GM18507 (cell line): ENCODE measurements around the gene MCEE.
A peak's percentile ranks its signal among the peaks of the same experiment; 100 is the strongest.
"Not testable (repeated sequence)": the region's sequence is repeated elsewhere in the genome, so short reads cannot be mapped to it uniquely, and the experiment has no call there.

ENCODE experiments used
- DNase-seq: peaks from one replicate; pipeline ENCODE4 v3.0.0; 2011; ENCODE audit warnings: low read depth; ENCODE audit not compliant: insufficient read length; ENCODE audit errors: extremely low spot score
- FAIRE-seq: peaks from 2 replicates; lab custom pipeline; 2011; peaks lifted over from hg19 to GRCh38; lab: Jason Lieb, UNC

The MCEE gene

DNA sequence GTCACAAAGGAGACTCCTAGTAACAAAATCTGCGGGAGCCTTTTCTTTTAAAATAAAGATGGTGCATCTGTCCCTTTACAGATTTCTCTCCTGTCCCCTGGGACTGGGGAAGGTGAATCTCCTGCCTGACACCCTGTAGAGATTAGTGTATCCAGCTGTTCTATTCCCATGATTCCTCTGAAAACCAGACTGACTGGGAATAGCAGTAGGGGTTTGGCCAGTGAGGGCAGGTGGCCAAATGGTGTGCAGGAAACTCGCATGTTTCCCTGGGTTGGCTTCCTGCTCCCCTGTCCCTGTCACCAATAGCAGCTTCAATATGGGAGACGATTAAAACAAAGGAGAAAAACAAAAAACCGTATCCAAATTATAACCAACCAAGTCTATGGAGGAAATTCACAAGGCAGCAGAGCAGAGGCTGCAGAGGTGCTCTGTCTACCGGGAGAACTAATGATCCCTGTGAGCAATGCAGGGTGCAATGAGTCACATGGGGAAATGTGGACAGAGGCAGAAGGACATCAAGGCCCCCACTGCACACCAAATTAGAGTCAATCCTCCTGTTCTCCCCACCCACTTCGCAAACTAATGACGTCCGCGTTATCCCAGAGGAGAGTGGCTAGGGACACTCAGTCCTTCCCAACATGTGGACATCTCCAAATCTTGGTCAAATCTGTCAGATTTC is 44.6 kb downstream of the MCEE start:
- DNase-seq, FAIRE-seq: not testable (repeated sequence)

DNA sequence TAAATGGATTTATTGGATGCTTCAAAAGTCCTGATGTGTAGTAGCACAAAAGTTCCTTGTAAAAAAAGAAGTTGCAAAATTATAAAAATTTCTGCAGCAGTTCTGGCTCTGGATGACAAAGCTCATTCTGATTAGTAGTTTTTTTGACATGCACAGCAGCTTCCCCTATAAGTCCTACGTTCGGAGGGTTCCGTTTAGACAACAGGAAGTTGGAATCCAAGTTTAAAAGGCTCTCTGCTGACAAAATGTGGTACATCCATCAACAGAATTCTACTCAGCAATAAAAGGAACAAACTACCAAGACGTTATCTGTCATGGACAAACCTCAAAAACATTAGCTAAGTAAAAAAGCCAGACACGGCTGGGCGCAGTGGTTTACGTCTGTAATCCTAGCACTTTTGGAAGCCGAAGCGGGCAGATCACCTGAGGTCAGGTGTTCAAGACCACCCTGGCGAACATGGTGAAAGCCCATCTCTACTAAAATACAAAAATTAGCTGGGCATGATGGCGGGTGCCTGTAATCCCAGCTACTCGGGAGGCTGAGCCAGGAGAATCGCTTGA is 46.2 kb downstream of the MCEE start:
- not testable (repeated sequence) for DNase-seq, FAIRE-seq

DNA sequence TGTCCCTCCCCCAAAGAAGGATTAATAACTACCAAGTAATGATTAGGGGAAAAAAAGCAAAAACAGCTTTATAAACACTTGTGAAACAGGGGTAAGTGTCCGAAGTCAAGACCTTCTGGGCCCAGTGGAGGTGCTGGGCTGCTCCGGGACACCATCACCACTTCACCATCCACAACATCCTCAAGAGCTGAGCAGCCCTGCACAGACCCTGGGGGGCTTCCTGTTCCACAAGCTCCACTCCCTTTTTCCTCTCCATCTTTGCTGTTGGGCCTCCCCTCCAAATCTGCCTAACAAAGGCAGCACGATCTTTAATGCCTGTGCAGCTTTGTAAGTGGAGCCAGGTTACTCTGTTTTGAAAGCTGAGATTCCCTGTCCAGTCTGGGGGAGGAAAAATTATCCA is 46.7 kb downstream of the MCEE start:
- DNase-seq = not testable (repeated sequence)
- FAIRE-seq = peak; percentile 21

DNA sequence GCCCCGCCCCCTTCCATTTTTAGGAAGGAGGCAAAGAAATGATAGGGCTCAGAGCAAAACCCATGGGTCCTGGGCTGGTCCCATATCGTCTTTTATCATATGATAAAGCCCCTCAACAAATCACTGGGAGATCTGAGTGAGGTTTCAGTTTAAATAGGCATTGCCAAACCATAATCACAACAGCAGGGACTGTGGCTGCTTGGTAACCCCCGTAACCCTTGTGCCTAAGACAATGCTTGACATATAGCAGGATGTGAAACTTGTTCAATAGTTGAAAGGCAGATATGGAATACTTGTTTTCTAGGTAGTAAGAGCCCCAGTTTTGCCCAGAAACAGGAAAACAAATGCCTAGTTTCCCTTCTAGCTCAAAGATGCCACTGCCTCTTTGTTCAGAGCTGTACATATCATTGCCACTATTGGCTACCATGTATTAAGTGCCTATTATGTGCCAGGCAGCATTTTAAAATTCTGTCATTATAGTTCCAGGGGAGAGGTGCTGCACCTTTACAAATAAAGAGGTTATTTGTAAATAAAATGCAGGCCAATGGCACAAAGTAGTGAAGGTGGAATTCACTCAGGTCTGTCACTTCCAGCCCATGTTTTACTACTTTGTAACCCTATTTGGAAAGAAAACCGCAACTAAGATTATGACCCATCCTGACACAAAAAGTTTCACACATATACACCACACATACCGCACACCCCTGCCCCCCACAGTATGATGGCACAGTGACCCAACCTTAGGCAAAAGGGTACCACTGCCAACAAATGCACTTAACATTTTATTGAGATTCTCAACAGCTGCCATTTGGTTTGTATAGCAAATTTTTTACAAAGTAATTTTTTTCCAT is 47.4 kb downstream of the MCEE start:
- FAIRE-seq = peak; percentile 33
- DNase-seq = no peak

DNA sequence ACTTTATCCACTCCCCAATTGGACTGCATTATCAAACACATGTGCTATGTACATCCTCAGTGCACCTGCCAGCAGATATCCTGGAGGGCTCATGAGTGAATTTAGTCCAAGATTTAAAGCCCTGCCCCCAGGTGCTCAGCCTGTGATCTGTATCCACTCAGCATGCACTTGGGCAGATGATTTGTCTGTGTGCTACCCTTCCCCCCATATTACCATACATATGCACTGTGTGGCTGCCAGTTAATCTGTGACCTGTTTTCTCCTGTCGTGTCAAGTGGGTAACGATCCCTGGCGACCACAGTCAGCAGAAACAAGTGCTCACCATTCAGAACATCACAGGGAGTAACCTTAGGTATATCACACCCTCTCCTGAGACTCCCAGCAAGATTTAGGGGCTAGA is 51.4 kb downstream of the MCEE start:
- DNase-seq (no peak), FAIRE-seq (no peak)

DNA sequence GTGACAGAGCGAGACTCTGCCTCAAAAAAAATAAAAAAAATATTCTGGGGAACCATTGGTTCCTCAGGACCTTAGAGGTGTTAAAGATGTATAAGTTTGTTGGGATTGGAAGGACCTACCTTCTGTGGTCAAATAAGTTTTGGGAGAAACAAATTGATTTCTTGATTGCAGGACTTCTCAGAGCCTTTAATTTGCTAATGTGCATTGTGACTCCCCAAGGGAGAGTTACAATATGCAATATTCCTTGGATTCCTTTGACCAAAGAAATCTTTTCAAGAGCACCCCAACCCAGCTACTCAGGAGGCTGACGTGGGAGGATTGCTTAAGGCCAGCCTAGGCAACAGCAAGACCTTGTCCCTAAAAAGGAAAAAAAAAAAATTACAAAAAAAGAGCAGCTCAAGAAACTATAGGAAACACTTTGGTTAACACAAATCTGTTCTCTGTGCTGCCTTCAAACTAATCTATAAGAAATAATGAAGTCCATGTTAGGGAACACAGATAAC is 55.1 kb downstream of the MCEE start:
- FAIRE-seq = no peak
- DNase-seq = no peak

DNA sequence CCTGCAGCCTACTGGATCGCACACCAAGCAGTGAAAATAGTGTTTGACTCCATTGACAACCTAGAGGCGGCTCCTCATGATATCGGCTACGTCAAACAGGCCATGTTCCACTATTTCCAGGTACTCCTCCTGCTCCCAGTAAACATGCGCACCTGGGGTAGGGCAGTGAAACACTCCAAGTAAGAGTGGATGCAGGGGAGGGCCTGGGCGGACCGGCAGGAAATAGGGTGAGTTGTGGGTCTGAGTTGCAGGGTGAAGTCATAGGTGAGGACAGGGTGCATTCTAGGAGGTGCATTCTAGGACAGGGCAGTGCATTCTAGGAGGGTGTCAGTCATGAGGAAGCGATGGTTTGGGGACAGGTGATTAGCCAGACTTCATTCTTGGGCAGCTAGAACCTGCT is 56.6 kb downstream of the MCEE start:
- FAIRE-seq = no peak
- no peak for DNase-seq

DNA sequence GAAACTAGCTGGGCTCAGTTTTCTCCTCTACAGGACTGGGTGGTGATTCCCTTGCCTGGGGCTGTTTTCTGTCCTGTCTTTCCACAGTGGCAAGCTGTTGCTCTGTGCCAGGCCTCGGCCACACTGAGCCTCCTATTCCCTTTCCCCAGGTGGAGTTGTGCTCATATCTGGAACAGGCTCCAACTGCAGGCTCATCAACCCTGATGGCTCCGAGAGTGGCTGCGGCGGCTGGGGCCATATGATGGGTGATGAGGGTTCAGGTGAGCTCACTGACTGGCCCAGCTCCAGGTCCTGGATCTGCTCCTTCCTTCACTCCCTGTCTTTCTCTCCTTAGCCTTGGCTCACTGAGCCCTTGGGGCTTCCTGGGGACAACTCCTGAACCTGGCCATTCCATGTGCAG is 57.5 kb downstream of the MCEE start:
- DNase-seq (no peak), FAIRE-seq (no peak)

DNA sequence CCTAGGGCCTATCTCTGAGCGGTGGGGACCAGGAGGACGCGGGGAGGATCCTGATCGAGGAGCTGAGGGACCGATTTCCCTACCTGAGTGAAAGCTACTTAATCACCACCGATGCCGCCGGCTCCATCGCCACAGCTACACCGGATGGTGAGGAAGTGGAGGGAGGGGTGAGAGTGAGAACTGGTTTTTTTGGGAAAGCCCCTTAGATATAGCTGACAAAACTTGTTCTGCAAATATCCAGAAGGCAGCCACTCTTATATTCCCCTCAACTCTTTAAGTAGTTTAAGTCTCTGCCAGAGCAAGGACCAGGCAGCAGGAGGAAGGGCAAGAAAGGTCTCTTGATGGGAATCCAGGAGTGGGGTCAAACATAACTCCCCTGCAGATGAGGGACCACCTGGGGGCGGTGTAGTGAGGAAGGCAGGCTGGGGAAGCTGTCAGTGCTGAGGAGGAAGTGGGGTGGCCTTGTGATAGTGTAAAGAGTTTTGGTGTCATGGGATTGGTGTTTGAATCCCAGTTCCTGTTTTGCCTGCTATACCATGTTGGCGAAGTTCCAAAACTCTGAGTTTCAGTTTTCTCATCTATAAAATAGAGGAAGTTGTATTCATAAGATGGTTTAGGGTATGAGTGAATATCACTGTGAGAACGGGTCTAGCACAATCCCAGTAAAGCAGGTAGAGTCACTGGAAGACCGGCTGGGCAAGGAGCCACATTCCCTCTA is 58.2 kb downstream of the MCEE start:
- peak; percentile 72 for DNase-seq
- FAIRE-seq = peak; percentile 96

DNA sequence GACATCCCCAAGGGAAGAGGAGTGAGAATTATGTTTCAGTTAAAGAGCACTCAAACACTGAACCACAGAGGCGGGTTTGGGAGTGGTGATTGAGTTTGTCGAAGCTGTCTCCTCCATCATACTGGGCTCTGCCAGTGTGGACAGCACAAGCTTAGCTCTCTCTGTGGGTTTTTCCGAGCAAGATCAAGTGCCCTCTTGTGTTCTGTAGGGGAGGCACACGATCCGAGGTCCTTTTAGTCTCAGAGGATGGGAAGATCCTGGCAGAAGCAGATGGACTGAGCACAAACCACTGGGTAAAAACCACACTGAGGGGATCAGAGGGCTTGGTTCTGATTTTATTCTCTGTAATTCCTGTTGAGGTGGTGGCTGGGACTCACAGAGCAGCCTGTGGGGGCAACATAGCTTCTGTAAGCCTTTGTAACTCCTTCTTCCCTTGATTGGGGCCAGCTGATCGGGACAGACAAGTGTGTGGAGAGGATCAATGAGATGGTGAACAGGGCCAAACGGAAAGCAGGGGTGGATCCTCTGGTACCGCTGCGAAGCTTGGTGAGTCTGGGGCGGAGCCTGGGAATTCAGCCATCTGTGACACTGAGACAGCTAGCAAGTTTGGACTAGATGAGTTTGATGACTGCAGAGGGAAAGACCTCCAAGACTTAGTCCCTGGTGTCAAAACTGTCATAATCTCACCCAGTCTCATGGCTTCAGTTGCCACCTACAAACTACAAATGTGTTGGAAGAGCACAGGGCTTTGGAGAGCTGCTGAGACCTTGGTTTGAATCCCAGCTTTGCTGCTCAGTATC is 59.5 kb downstream of the MCEE start:
- FAIRE-seq (peak; percentile 80), DNase-seq (no peak)

DNA sequence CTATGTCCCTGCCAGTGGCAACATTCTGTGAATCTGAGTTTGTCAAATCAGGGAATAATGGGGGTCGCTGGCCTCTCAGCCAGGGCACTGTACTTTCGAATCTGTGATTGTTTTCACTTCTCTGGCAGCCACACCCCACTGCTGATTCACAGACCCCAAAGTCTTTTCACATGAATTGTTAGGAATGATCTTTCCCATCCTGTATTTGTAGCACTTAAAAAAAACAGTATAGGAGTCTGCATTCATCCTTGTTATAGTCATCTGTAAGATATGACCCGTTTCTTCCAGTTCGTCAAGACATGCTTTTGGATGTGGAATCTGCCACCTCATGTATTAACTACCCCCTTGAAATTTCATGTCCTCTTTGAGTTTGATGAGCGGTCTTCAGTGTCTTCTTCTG is 60.7 kb downstream of the MCEE start:
- no peak for DNase-seq
- no peak for FAIRE-seq

DNA sequence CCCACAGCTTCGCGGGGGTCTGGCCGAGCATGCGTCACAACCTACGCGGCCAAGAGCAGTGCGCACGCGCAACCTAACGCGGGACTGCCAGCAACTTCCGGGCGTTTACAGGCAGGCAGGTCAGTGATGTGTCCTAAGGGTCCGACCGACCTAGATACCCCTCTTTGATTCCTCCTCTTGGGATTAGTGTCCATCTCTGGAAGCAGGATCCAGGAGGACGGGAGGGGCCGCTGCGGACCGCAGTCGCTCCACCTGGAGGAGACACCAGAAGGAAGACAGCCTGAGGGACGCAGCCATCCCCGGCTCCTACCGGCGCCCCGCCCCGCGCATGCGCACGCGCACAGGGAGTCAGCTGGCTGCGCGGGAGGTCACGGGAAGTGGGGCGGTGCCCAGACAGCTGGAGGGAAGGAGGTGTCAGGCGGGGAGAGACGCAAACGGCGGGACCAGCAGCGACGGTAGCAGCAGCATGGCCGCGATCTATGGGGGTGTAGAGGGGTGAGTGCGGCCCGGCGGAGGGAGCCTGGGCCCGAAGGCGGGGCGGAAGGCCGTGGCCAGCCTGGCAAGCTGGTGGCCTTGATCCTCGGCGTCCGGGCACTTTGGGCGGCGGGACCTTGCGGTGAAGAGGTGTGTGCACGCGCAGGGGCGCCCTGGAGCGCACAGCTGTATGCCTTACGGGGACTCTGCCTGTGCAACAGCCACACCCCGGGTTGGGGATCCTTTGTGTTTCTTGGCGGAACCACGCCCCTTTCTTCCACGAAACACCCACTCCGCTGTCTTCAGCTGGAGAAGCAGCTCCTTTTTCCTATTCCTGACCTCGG is 61.6 kb downstream of the MCEE start, which contains the start of gene NAGK:
NAGK (plus strand) TSS at position 431 of the 818 bp plus-strand sequence; CDS start at position 467, 36 bp downstream.
- DNase-seq (peak; percentile 90), FAIRE-seq (peak; percentile 93)

DNA sequence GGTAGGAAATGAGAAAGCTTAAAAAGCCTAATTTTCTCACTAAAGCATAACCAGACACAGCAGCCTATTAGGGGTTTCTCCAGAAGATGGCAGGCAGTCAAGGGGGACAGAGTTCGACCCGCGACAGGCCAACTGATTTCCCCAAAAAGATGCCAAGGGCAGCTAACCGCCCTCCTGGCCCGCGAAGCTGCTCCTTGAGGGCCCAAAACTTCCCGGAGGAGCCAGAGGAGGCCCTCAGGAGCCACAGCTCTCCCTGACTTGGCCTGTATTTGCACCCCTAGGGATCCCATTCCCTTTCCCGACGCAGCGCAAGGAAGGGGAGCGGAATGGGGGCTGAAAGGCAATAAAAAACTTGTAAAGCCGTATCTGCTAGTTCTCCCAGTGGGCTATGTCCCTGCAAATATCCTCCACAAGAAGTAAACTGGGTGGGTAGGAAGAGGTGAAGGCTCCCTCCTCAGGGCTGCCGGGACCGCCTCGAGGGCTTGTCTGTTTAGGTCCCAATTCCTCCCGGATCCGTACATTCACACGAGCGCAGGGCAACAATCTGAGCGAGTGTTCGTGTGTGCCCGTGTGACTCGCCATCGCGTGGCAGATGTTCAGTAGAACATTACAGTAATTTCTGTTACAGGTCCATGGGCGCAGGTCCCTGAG is 62.3 kb downstream of the MCEE start:
- no peak for DNase-seq
- no peak for FAIRE-seq

DNA sequence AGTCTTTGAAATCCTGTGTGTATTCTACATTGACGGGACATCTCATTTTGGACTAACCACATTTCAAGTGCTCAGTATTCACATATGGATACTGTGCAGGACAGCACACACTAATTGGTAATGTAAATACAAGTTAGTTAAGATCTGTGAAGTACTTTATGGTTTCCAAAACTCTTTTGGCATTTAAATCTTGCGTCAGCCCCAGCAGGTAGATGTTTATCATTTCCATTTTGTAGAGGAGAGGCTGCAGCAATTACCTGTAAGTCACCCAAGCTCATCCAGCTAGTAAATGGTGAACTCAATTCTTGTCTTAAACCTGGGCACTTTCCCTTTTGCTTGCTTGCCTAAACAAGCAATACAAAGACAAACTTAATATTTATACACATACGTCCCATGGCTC is 63.2 kb downstream of the MCEE start:
- no peak for FAIRE-seq
- DNase-seq = no peak

DNA sequence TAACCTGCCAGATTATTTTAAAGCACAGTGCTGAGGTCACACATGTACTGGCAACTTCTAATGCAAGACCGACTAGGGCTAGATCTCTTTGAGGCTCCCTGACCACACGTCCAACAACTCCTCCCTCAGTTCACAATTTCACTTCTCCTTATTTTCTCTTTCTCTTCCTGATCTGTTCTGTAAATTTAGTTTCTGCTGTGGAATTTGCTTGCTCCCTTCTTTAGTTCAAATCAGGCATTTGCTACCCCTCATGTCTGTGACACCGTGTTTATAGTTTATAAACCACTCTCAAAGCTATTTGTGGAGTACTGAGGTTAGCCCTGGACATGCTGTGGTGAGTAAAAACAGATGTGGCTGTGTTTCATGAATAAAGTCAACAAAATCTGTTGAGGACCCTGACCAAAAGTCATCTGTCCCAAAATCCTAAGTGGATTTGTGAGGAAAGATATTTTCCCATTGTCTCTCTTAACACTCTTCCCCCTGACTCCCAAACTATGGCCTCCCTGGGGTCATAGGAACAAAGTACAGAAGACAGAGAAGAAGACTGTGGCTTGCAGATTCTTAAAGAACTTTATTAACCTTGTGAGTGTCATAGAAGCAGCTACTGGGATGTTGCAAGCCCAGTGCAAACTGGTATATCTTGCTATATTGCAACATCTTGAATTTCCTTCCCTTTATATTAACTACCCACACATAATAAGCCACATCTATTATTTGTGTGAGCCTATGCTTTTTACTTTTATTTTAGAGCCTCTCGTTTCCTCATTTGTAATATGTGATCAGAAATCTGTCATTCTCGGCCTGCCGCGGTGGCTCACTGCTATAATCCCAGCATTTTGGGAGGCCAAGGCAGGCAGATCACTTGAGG is 65.0 kb downstream of the MCEE start:
- FAIRE-seq (peak; percentile 88), DNase-seq (no peak)

DNA sequence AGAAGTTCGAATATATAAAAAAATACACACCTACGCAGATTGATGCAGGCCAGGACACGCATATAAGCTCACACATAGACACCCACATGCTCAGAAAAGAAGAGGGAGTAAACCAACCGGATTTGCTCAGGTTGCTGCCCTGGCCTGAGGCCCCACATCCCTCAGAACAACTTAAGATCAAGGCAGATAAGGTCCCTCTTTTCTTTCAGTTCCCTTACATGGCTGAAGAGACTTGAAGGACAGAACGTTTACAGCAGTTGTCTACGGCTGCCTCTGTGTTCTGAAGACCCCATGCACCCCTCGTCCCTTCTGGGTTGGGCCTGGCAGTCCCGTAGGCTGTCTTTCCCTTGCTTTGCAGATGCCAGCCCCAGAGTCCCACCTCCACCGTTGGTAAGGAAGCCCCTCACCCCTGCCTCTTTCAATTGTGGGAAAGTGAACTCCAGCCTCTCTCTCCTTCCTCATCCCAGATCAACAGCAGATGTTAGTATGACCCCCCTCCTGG is 65.9 kb downstream of the MCEE start:
- DNase-seq (no peak), FAIRE-seq (no peak)

DNA sequence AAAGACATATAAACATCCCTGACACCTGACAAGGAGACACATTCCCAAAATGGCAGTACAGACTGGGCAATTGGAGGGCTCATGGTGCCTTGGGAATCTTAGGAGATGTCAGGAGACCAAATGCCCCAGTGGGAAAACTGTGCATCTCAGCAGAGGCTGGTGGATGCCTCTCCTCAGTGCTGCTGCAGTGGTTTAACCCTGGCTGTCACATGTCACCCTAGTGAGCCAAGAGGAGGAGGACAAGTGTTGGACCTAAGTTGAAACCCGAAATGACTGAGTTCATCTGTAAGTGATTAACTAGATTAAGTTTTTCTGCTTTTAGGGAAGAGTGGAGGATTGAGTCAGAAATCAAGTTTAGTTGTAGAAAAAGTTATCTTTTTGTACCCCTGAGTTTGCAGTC is 66.8 kb downstream of the MCEE start:
- FAIRE-seq = peak; percentile 48
- no peak for DNase-seq
